ENCODE measurements around the gene LRRC32. TPM values are rescaled to one million over a fixed set of nuclear protein-coding genes. Genes with fewer than 3 reads are reported as not detected.

LRRC32 gene
- polyA plus RNA-seq, 1 donor from 2014 or later = not detected

- Histone ChIP-seq H3F3A (ENCODE audit: insufficient read depth, low read length, poor library complexity, severe bottlenecking) (no peaks in the 10 kb centered on the region), H3K36me3 (ENCODE audit: insufficient read depth, low read length) (no peaks in the 10 kb centered on the region), H2AFZ (ENCODE audit: low read depth, low read length) (no peak overlapping the region), H3K9me2 (ENCODE audit: insufficient read depth, low read length) (no peaks in the 10 kb centered on the region), H4K20me1 (ENCODE audit: insufficient read depth) (no peaks in the 10 kb centered on the region), H3K4me3 (ENCODE audit: low read length) (no peak overlapping the region), H3K9me3 (ENCODE audit: low read length) (no peaks in the 10 kb centered on the region), H3K9ac (ENCODE audit: low read length) (no peak overlapping the region), H3K4me2 (ENCODE audit: low read length) (no peak overlapping the region), H3K27ac (ENCODE audit: low read length) (no peak overlapping the region), H3K27me3 (ENCODE audit: insufficient read depth, low read depth, low read length) (peaks cover 3% of the 10 kb centered on the region), H3K79me2 (replicated peaks; ENCODE audit: insufficient read depth, low read length) (no peaks in the 10 kb centered on the region)
- no peak for TF ChIP-seq EZH2 (IDR thresholded peaks at IDR 0.05; ENCODE audit: borderline replicate concordance, insufficient read depth, low read length, poor library complexity, severe bottlenecking)
- TF ChIP-seq SMC3 (conservative IDR thresholded peaks at IDR 0.05; ENCODE audit: poor library complexity) = no peak
- no peak for TF ChIP-seq RAD21 (conservative IDR thresholded peaks at IDR 0.05)
- no peak for TF ChIP-seq POLR2AphosphoS5 (IDR thresholded peaks at IDR 0.05)
- TF ChIP-seq CTCF (IDR thresholded peaks at IDR 0.05; ENCODE audit: poor library complexity, severe bottlenecking) = no peak
- TF ChIP-seq MXI1 (conservative IDR thresholded peaks at IDR 0.05; ENCODE audit: poor library complexity, severe bottlenecking) = no peak
Measured at GRCh38 chr11:76664578-76665061, 5.9 kb downstream of the LRRC32 start.

- Histone ChIP-seq H3K27me3 (ENCODE audit: insufficient read depth, low read depth, low read length) (no peaks in the 10 kb centered on the region), H4K20me1 (ENCODE audit: insufficient read depth) (no peaks in the 10 kb centered on the region), H3K79me2 (replicated peaks; ENCODE audit: insufficient read depth, low read length) (no peaks in the 10 kb centered on the region)
Measured at GRCh38 chr11:76663912-76664440, 6.6 kb downstream of the LRRC32 start.

More at GRCh38 chr11:76663912-76664440, 6.6 kb downstream of the LRRC32 start:
- Histone ChIP-seq H3K4me3 (ENCODE audit: low read length) (no peak overlapping the region), H3K36me3 (ENCODE audit: insufficient read depth, low read length) (no peaks in the 10 kb centered on the region), H3K4me2 (ENCODE audit: low read length) (no peak overlapping the region), H2AFZ (ENCODE audit: low read depth, low read length) (no peak overlapping the region), H3K9me3 (ENCODE audit: low read length) (no peaks in the 10 kb centered on the region), H3K9me2 (ENCODE audit: insufficient read depth, low read length) (no peaks in the 10 kb centered on the region), H3K27ac (ENCODE audit: low read length) (no peak overlapping the region), H3K9ac (ENCODE audit: low read length) (no peak overlapping the region), H3F3A (ENCODE audit: insufficient read depth, low read length, poor library complexity, severe bottlenecking) (no peaks in the 10 kb centered on the region)
- no peak for TF ChIP-seq POLR2AphosphoS5 (IDR thresholded peaks at IDR 0.05)
- no peak for TF ChIP-seq CTCF (IDR thresholded peaks at IDR 0.05; ENCODE audit: poor library complexity, severe bottlenecking)
- TF ChIP-seq MXI1 (conservative IDR thresholded peaks at IDR 0.05; ENCODE audit: poor library complexity, severe bottlenecking) = no peak
- TF ChIP-seq EP300 (conservative IDR thresholded peaks at IDR 0.05; ENCODE audit: poor library complexity, severe bottlenecking) = no peak
- TF ChIP-seq RAD21 (conservative IDR thresholded peaks at IDR 0.05) = no peak
- TF ChIP-seq REST (IDR thresholded peaks at IDR 0.05; ENCODE audit: borderline replicate concordance) = no peak
- no peak for TF ChIP-seq TAF1 (IDR thresholded peaks at IDR 0.05; ENCODE audit: low read depth)
- TF ChIP-seq SMC3 (conservative IDR thresholded peaks at IDR 0.05; ENCODE audit: poor library complexity) = no peak
- TF ChIP-seq EZH2 (IDR thresholded peaks at IDR 0.05; ENCODE audit: borderline replicate concordance, insufficient read depth, low read length, poor library complexity, severe bottlenecking) = no peak

All from neural cell (in vitro differentiated cells).